Mucosa of rectum (tissue), 2 donors: ENCODE results near the gene KSR1.

Experiments
- H3K27ac ChIP-seq, 2 donors: one replicate each; pipeline ENCODE4 v1.7.0; 2013; ENCODE audit warnings: inconsistent platforms in 2 of 2, low read depth in 2 of 2, low read length in 2 of 2
- H3K27me3 ChIP-seq, 2 donors: one replicate each; pipeline ENCODE4 v1.7.0; 2013; ENCODE audit warnings: low read length in 2 of 2; ENCODE audit not compliant: control insufficient read depth in 2 of 2, insufficient read depth in 2 of 2
- H3K36me3 ChIP-seq, 2 donors: one replicate each; pipeline ENCODE4 v1.7.0; 2013; ENCODE audit warnings: low read length in 2 of 2; ENCODE audit not compliant: control insufficient read depth in 2 of 2, insufficient read depth in 2 of 2
- H3K4me1 ChIP-seq, 2 donors: one replicate each; pipeline ENCODE4 v1.7.0; 2013; ENCODE audit warnings: low read length in 2 of 2, mild to moderate bottlenecking in 1 of 2; ENCODE audit not compliant: control insufficient read depth in 2 of 2, insufficient read depth in 2 of 2
- H3K4me3 ChIP-seq, 2 donors: one replicate each; pipeline ENCODE4 v1.7.0; 2013; ENCODE audit warnings: low read length in 2 of 2
- H3K9ac ChIP-seq, 2 donors: one replicate each; pipeline ENCODE4 v1.7.0; 2013; ENCODE audit warnings: low read length in 2 of 2, low read depth in 1 of 2, mild to moderate bottlenecking in 1 of 2
- H3K9me3 ChIP-seq, 2 donors: one replicate each; pipeline ENCODE4 v1.7.0; 2013; ENCODE audit warnings: low read length in 2 of 2; ENCODE audit not compliant: control insufficient read depth in 2 of 2
- donor health status: healthy.
- donor health status: Normal muscosa, but diverticular disease.

Gene KSR1

DNA sequence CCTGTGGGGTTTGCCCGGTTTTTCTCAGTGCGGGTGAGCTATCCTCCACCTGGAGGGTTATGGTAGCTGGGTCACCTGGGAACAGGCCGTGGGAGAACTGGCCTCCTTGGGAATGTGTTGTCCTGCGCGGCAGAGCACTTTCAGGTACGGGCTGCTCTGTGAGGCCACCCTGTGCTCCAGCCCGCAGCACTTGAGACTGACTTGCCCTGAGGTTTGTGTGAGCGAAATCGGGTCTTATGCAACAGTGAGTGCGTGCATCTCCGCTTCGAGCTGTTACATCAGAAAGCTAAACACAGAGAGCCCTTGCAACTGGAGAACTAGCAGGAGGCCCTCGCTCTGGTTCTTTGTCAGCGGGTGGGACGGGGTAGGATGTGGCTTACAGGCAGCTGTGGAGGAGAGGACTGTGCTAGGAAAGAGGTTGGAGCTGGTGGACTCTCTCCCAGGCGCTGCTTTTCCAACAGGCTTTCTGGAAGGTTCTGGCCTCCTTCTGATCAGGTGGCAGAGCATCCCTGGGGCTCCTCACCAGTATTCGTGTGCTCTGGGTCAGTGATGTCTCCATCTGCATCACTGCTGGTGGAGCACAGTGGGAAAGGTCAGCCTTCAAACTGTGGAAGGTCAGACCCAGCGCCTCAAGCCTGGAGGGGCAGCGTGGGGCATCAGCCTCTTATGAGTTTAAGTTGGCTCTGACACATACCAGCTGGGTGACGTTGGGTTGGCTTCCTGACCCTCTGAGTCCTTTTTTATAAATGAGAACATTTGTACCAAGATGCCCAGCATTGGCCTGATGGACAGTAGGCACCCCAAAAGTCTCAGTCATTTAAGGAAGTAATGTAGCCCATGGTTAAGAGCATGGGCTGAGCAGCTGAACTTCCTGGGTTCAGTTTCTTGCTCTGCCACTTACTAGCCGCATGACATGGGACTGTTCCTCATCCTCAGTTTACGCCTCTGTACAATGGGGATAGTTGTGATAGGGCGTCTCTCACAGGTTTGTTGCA, 76.3 kb downstream of the KSR1 start:
- no peak overlapping the region for H3K9ac ChIP-seq
- peak overlapping the region; percentile 2 to 61 for H3K27ac ChIP-seq
- H3K27me3 ChIP-seq, result no peaks in the 10 kb centered on the region
- H3K9me3 ChIP-seq, result no peaks in the 10 kb centered on the region
- H3K36me3 ChIP-seq, result no peaks in the 10 kb centered on the region
- H3K4me3 ChIP-seq, result no peak overlapping the region
- H3K4me1 ChIP-seq, result peaks cover 24 to 30% of the 10 kb centered on the region in 2 donors

DNA sequence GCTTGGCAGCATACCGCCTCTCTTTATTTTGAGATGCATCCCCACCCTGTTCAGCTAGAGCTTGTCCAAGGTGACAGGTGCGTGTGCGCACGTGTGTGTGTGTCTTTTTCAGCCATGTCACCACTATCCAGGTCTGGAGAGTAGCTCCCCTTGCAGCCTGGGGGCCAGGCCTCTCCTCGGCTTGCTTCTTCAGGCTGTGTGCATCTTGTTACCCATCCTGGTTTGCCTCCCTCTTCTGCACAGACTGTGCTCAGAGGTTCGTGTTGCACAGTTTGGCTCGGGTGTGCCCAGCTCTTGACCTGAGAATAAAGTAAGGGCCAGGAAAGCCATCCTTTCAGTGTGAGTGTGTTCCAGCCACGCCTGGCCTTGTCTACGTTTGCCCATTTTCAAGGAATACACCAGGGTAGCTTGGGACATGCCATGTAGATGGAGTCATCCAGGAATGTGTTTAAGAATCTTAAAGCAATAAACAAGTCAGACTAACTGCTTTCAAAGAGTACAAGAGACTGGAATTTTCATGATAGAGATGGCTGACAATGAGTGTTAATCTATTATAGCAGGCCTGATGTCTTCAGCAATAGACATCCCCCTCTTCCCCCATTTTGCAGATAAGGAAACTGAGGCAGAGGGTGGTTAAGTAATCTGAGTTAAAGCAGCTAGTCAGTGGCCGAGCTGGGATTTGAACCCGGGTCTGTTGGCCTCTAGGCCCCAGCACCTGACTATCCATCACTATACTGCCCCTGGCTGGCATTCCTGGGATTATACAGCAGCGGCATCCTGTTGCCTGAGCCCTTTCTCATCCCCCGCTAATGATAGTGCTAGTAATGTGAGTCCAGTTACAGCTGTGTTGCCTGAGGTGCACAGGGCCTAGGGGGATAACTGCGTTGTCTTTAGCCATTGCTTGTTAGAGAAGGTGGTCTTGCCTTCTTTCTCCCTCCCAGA, 77.9 kb downstream of the KSR1 start:
- Histone ChIP-seq H3K27me3 (no peaks in the 10 kb centered on the region), H3K9me3 (no peaks in the 10 kb centered on the region), H3K36me3 (no peaks in the 10 kb centered on the region), H3K9ac (no peak overlapping the region), H3K4me3 (no peak overlapping the region), H3K27ac (peak overlapping the region in 1 of 2 donors; percentile 7), H3K4me1 (peaks cover 28 to 32% of the 10 kb centered on the region in 2 donors)

DNA sequence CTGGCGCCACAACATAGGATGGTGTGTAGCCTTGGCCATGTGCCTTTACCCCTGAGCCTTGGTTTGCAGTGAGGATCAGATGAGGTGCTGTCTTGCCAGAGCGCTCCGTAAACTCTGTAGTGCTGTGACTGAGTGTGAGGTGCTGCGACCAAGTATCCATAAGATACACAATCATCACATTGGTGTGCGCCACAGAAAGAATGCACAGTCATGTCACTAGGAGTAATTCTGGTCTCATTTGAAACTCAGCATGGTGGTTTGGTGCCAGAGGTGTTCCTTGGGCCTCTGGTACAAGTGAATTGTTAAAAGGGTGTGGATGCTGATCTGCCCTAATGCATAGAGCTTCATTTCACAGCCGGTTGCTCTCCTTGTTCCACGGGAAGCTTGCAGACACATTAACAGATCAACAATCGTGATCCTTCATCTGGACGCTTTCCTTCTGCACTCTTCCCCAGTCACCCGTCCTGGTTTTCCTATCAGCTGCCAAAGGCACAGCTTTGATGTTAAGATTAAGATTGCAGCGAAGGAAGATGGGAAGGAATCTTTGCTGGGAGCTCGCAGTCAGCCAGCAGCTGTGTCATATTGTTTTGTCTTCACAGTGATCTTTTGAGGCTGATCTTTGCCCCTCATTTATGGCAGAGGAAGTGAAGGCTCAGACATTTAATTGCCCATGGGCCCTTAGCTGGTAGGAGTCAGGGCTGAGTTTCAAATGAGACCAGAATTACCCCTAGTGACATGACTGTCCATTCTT, 79.1 kb downstream of the KSR1 start:
- H3K36me3 ChIP-seq, result no peaks in the 10 kb centered on the region
- peak overlapping the region in 1 of 2 donors; percentile 30 for H3K9ac ChIP-seq
- H3K4me1 ChIP-seq, result peaks cover 38 to 40% of the 10 kb centered on the region in 2 donors
- no peaks in the 10 kb centered on the region for H3K27me3 ChIP-seq
- H3K9me3 ChIP-seq, result no peaks in the 10 kb centered on the region
- H3K27ac ChIP-seq, result peak overlapping the region; percentile 73 to 81
- peak overlapping the region; percentile 31 to 35 for H3K4me3 ChIP-seq

DNA sequence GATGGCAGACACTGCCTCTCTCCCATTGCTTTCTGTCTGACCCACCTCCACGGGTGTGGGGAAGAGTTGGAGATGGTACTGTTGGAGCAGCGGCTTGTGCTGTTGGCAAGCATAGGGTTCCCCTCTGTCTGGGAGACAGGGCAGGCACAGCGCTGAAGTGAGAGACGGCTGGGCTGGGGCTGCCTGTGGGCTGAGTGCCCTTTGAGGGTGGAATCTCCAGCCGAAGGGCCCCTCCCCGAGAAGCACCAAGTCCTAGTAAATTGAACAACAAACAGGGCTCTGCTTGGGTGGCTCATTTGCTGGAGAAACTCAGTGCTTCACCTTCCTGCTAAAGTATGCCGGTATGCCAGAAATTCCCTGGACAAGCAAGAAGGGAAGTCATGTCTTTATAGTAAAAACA, 79.7 kb downstream of the KSR1 start:
- peaks cover 44 to 45% of the 10 kb centered on the region in 2 donors for H3K4me1 ChIP-seq
- no peaks in the 10 kb centered on the region for H3K9me3 ChIP-seq
- H3K9ac ChIP-seq, result peak overlapping the region in 1 of 2 donors; percentile 30
- H3K36me3 ChIP-seq, result no peaks in the 10 kb centered on the region
- peak overlapping the region; percentile 73 to 81 for H3K27ac ChIP-seq
- H3K27me3 ChIP-seq, result peaks cover 0 to 2% of the 10 kb centered on the region in 2 donors
- peak overlapping the region; percentile 16 to 31 for H3K4me3 ChIP-seq

DNA sequence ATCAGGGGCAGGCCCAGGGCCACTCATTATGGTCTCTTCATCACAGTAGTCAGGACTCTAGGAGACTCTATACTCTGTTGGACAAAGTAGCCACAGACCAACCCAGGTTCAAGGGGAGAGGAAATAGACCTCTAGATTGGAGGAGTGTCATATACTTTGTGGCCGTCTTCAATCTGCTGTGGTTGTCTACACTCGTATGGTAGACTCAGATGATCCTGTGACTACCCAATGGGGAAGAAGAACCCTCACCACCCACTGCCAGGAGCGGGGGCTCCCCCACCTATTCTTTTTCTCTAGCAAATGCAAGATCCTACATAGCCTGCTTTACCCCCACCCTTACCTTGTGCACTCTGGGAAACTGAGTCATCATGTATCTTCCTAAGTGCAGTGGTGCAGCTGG, 80.5 kb downstream of the KSR1 start:
- Histone ChIP-seq H3K4me3 (no peak overlapping the region), H3K4me1 (peaks cover 49 to 50% of the 10 kb centered on the region in 2 donors), H3K9ac (no peak overlapping the region), H3K27ac (peak overlapping the region; percentile 73 to 81), H3K36me3 (no peaks in the 10 kb centered on the region), H3K27me3 (peaks cover 0 to 2% of the 10 kb centered on the region in 2 donors), H3K9me3 (no peaks in the 10 kb centered on the region)

DNA sequence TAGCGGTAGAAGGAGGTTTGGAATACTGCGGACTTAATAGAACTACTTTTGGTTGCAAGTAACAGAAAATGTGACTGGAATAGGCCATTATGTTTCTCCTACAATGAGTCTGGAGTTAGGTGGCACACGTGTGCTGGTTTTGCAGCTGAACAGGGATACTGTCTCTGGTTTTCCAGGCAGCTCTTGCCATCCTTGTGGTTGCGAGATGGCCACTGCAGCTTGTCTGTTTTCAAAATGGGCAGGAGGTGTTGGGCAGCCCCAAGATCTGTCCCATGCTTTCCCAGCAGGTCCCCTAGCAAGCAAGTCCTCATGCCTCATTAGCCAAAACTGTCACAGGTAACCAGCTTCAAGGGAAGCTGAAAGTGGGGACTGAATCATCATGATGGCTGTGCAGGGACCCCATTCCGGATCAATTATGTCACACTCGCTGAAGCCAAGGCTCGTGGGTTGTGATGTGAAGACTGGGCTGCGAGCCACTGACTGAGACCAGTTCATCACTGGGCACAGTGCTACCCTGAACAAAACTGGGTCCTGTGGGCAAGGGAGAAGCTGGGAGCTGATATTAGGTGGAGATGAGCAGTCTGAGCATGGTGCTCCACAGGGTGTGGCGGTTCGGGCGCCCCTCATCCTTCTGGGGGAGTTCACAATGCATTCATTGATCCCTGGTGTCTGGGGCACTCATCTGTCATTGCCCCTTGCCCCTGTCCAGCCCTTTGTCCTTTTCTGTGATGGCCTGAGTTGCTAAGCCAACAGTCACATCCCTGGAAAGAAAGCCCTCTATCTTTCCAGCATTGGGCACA, 82.1 kb downstream of the KSR1 start:
- no peaks in the 10 kb centered on the region for H3K36me3 ChIP-seq
- H3K4me1 ChIP-seq, result peaks cover 58 to 61% of the 10 kb centered on the region in 2 donors
- H3K9ac ChIP-seq, result no peak overlapping the region
- no peak overlapping the region for H3K4me3 ChIP-seq
- H3K27ac ChIP-seq, result no peak overlapping the region
- peaks cover 0 to 2% of the 10 kb centered on the region in 2 donors for H3K27me3 ChIP-seq
- H3K9me3 ChIP-seq, result no peaks in the 10 kb centered on the region

DNA sequence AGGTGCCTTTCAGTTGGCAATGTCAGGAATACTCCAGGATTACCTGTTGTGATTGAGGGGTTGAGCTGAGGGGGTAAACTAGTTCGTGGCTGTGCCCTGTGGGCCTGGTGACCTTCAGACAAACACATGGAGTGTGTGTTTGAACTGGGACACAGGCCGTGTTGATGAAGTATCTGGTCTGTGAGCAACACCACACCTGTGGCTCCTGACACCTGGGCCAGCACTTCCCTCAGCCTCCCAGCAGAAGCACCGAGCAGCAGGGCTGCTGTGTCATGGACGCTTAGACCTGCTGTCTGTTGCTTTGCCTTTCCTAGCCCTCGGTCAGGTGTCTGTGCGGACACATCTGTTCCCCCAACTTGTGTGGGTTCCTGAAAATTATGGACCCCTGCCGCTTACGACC, 82.9 kb downstream of the KSR1 start:
- Histone ChIP-seq H3K27ac (no peak overlapping the region), H3K27me3 (peaks cover 0 to 2% of the 10 kb centered on the region in 2 donors), H3K9me3 (no peaks in the 10 kb centered on the region), H3K4me1 (peaks cover 54 to 65% of the 10 kb centered on the region in 2 donors), H3K36me3 (no peaks in the 10 kb centered on the region), H3K9ac (no peak overlapping the region), H3K4me3 (no peak overlapping the region)

DNA sequence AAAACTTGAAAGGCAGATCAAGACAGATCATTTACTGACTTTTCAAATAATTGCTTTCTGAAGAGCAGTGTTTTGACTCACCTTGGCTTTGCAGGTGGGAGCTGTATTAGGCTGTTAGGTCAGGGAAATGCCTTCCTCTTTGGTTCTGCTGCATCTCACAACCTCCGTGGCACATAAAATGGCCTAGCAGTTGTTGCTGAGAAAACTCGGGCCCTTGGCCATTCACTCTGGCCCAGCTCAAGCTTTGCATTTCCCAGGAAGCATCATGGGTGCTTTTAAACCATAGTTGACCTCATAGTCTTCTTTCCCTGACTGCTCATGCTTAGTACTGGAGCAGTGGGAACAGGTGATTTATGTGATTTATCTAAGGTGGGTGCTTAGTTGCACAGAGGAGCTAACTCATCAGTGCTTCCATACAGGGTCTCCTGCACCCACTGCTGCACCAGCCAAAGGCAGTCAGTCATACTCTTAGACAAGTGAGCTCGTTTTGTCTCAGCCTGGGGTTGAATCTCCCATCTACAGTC, 83.6 kb downstream of the KSR1 start:
- no peak overlapping the region for H3K4me3 ChIP-seq
- no peak overlapping the region for H3K9ac ChIP-seq

More for the DNA sequence above, 83.6 kb downstream of the KSR1 start:
- peak overlapping the region in 1 of 2 donors; percentile 11 for H3K27ac ChIP-seq
- H3K4me1 ChIP-seq, result peaks cover 54 to 59% of the 10 kb centered on the region in 2 donors
- H3K9me3 ChIP-seq, result no peaks in the 10 kb centered on the region
- peaks cover 0 to 2% of the 10 kb centered on the region in 2 donors for H3K27me3 ChIP-seq
- no peaks in the 10 kb centered on the region for H3K36me3 ChIP-seq
